Stimulated activated naive B cell treated with anti-CD40 and anti-IgM and Interleukin-4, amounts not matched to agents 10 μg/mL and 1 μg/mL and 100 μg/mL, for 72 hours (primary cell): ENCODE data around the gene DCDC2B.
"Not testable (repeated sequence)": the region's sequence is repeated elsewhere in the genome, so short reads cannot be mapped to it uniquely, and the experiment has no call there.

Experiments
- ATAC-seq, 2 donors: fragments of 150-1000 bp; cut with Tn5 transposase; replicated peaks; 2 replicates each; pipeline ENCODE4 v1.10.0; 2021; ENCODE audit warnings: moderate library complexity in 1 of 2
- DNase-seq: peaks from one replicate; pipeline ENCODE4 v3.0.0; 2021
- H3K27ac Mint-ChIP-seq: one replicate; pipeline ENCODE4 v1.8.0; 2022; ENCODE audit warnings: mild to moderate bottlenecking, mixed read lengths
- H3K27me3 Mint-ChIP-seq, 2 donors: one replicate each; pipeline ENCODE4 v1.8.0; 2022; ENCODE audit warnings: mixed read lengths in 2 of 2
- H3K36me3 Mint-ChIP-seq, 2 donors: one replicate each; pipeline ENCODE4 v1.8.0; 2022; ENCODE audit warnings: mixed read lengths in 2 of 2, mild to moderate bottlenecking in 1 of 2
- H3K4me1 Mint-ChIP-seq, 2 donors: one replicate each; pipeline ENCODE4 v1.8.0; 2022; ENCODE audit warnings: mixed read lengths in 2 of 2, mild to moderate bottlenecking in 1 of 2
- H3K4me3 Mint-ChIP-seq, 2 donors: one replicate each; pipeline ENCODE4 v1.8.0; 2022; ENCODE audit warnings: mild to moderate bottlenecking in 2 of 2, mixed read lengths in 2 of 2, moderate library complexity in 1 of 2
- H3K9me3 Mint-ChIP-seq, 2 donors: one replicate each; pipeline ENCODE4 v1.8.0; 2022; ENCODE audit warnings: mixed read lengths in 2 of 2, mild to moderate bottlenecking in 1 of 2

DCDC2B gene

DNA sequence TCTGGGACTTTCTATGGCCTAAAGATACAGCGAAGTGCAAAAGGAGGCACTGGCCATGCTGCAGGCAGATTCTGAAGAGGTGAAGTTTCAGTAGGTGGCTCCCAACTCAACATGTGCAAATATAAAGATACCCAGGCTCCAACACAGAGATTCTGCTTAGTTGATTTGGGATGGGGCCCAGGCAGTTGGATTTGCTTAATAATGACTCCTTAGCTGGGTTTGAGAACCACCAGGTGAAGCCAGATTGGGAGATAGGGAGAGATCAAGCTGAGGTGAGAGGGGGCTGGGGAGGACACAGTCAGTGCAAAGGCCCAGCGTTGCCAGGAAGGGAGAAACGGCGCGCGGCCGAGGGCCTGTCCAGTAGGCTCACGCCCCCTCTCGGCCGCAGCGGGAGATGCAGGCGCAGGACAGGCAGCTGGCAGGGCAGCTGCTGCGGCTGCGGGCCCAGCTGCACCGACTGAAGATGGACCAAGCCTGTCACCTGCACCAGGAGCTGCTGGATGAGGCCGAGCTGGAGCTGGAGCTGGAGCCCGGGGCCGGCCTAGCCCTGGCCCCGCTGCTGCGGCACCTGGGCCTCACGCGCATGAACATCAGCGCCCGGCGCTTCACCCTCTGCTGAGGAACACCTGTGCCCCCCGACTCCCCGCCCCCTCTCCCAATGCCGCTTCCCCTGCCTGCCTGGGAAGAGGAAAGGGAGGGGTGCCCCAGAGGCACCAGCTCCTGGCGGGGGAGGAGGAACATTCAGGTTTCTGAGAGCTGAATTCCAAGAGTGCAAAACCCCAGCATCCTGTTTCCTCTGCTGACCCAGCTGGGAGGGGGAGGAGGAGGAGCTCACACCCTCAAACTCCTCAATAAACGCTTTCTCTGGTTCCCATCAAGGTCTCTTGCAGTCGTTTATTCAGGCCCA, 39.3 kb downstream of the DCDC2B start:
- Mint-ChIP-seq H3K27me3 (no peaks in the 10 kb centered on the region), H3K9me3 (no peaks in the 10 kb centered on the region), H3K4me1 (peaks cover 54 to 72% of the 10 kb centered on the region in 2 donors), H3K4me3 (peak overlapping the region; percentile 26 to 55), H3K36me3 (peaks cover 0 to 5% of the 10 kb centered on the region in 2 donors), H3K27ac (peak overlapping the region; percentile 98)
- ATAC-seq (peak; percentile 7 to 12), DNase-seq (peak; percentile 60)

DNA sequence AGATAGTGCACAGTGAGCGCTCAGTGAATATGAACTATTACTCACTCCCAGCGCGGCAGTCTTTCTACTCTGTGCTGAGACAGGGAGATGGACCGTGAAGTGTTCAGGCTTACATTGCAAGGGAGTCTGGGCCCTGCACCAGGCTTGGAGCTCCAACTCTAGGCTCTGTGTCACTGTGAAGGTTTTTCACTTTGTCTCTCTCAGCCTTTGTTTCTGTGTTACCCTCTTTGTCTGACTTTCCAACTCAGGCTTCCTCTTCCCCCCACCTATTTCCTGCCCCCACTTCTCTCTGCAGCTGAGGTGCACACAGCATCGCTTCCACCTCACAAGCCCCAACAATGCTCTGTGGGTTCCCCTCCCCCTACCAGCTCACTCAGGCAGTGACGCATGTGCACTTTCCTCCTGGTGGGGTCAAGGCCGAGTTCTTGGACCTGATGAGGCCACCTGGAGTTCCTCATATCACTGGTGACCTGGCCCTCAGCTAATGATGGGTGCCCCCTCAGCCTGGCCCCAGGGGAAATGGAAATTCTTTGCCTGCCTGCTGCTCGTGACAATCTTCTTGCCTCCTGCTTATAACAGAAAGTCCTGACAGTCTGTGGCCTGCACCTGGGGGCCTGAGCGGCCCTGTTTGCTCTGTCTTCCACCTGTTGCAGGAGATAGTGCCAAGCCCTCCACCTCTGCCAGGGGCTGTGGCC, 41.1 kb downstream of the DCDC2B start:
- Mint-ChIP-seq H3K4me1 (peaks cover 60 to 84% of the 10 kb centered on the region in 2 donors), H3K4me3 (peak overlapping the region; percentile 55 to 68), H3K36me3 (peaks cover 0 to 5% of the 10 kb centered on the region in 2 donors), H3K27ac (peak overlapping the region; percentile 98), H3K9me3 (no peaks in the 10 kb centered on the region), H3K27me3 (no peaks in the 10 kb centered on the region)
- ATAC-seq = peak; percentile 80 to 85
- DNase-seq = peak; percentile 88

DNA sequence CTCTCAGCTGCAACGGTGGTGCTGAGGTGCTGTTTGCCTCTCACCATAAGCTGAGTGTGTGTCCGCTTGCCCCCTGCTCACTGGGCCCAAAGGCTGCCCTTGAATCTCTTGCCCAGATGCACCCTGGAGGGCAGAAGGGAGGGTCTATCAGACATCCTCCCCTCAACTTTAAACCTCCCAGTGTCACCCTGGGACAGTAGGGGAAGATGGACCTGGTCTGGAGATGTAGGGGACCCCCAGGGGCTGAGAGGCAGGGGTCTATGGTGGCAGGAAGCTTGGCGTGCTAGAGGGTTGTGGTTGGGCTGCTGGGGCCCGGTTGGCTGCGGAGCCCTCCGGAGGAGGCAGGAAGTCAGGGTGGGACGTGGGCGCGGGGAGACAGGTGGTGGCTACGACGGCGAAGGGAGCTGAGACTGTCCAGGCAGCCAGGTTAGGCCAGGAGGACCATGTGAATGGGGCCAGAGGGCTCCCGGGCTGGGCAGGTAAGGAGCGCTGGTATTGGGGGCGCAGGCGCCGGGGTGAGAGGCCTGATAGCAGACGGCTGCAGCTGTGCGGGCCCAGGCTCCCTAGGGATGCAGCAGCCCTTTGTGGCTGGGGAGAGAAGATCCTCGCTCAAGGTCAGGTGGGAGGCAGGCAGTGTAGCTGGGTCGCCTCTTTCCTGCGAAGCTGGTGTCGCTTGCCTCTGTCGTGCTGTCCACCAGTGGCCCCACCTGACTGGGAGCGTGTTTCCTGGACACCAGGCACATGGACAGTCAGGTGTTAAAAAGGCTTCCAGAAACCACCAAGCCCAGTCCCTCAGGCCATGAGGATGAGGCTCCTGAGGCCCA, 42.2 kb downstream of the DCDC2B start, which contains the start of gene LCK:
TSS of gene LCK (plus strand) at position 373 of the 824 bp plus-strand sequence. CDS start 23,065 bp downstream, outside the sequence.
- Mint-ChIP-seq H3K36me3 (peaks cover 0 to 5% of the 10 kb centered on the region in 2 donors), H3K4me3 (peak within 1 kb of the TSS; percentile 55 to 77), H3K4me1 (peaks cover 60 to 83% of the 10 kb centered on the region in 2 donors), H3K9me3 (no peaks in the 10 kb centered on the region), H3K27me3 (no peaks in the 10 kb centered on the region), H3K27ac (peak within 1 kb of the TSS; percentile 98)
- peak; percentile 68 for DNase-seq
- ATAC-seq = peak; percentile 47 to 54

DNA sequence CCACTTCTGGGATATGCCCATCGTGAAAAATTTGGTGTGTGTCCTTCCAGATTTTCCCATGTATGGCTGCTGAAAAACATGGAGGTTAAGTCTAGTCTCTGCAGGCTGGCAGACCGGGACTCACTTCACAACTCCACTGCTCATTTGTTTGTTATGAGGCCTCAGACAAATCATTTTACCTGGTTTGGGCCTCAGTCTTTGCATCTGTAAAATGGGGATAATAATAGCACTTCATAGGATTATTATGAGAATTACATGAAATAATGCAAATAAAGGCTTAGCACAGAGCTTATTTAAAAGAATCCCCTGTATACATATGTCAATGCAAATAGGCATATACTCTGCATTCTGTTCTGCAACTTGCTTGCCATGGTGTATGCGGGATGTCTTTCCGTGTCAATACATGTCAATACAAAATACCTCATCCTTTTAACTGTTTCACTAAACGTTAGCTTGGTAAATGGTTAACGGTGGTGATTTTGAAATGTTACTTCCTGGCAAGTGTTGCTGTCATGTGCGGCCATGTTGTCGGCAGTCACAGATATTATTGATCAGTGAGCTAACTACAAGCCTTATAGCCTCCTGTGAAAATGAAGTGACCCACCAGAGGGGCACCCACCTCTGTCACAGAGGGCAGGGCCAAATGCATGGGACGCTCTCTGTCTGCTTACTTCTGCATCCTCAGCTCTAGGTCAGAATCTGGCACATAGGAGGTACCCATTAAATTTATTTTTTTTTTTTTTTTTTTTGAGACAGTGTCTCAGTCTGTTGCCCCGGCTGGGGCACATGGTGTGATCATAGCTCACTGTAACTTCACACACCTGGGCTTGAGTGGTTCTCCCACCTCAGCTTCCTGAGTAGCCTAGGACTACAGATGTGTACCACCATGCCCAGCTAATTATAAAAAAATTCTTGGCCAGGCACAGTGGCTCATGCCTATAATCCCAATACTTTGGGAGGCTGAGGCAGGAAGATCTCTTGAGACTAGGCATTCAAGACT, 46.5 kb downstream of the DCDC2B start:
- Mint-ChIP-seq H3K4me3 (no peak overlapping the region), H3K27me3 (no peaks in the 10 kb centered on the region), H3K4me1 (peaks cover 35 to 50% of the 10 kb centered on the region in 2 donors), H3K9me3 (no peaks in the 10 kb centered on the region), H3K36me3 (peaks cover 0 to 7% of the 10 kb centered on the region in 2 donors), H3K27ac (peak overlapping the region; percentile 67)
- no peak for ATAC-seq
- DNase-seq = no peak

DNA sequence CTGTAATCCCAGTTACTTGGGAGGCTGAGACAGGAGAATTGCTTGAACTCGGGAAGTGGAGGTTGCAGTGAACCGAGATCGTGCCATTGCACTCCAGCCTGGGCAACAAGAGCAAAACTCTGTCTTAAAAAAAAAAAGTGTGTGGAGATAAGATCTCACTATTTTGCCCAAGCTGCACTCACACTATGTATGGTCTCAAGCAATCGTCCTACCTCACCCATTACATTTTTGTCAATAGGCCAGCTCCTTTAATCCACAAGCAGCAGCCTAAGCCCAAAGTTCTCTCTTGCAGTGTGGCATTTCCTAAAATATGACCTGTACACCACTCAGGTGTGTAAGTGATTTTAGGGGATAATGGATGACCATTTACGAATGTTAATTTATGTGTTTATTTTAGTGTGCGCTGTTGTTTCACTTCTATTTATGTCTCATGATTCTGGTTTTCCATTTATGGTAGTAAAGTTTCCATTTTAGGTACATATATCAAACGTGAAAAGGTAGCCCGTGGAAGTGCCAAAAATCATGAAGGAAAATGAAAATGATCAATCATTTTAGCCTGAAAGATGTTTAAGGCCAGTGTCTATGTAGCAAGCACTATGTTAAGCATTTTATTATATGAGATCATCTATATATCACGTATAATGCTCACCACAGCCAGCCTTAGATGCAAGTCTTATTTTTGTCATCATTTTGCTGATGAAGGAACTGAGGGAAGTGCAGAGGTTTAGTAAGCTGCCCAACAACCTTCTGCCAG, 47.8 kb downstream of the DCDC2B start:
- H3K4me3 Mint-ChIP-seq = no peak overlapping the region
- no peak for ATAC-seq
- peak overlapping the region; percentile 74 for H3K27ac Mint-ChIP-seq
- no peaks in the 10 kb centered on the region for H3K27me3 Mint-ChIP-seq
- H3K36me3 Mint-ChIP-seq = peaks cover 0 to 8% of the 10 kb centered on the region in 2 donors
- H3K9me3 Mint-ChIP-seq = no peaks in the 10 kb centered on the region
- no peak for DNase-seq
- H3K4me1 Mint-ChIP-seq = peaks cover 25 to 37% of the 10 kb centered on the region in 2 donors

DNA sequence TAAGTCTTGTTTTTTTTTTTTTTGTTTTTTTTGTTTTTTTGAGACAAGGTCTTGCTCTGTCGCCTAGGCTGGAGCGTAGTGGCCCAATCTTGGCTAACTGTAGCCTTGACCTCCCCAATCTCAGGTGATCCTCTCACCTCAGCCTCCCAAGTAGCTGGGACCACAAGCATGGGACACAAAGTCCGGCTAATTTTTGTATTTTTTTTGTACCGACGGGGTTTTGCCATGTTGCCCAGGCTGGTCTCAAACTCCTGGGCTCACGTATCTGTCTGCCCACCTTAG, 48.3 kb downstream of the DCDC2B start:
- Mint-ChIP-seq H3K27ac (no peak overlapping the region), H3K27me3 (no peaks in the 10 kb centered on the region), H3K9me3 (no peaks in the 10 kb centered on the region), H3K4me3 (no peak overlapping the region), H3K36me3 (peaks cover 0 to 4% of the 10 kb centered on the region in 2 donors), H3K4me1 (peaks cover 21 to 32% of the 10 kb centered on the region in 2 donors)
- no peak for DNase-seq
- no peak for ATAC-seq

- H3K4me1 Mint-ChIP-seq = peaks cover 19 to 26% of the 10 kb centered on the region in 2 donors
- not testable (repeated sequence) for H3K36me3 Mint-ChIP-seq, H3K27me3 Mint-ChIP-seq, DNase-seq, H3K9me3 Mint-ChIP-seq, ATAC-seq, H3K27ac Mint-ChIP-seq, H3K4me3 Mint-ChIP-seq
Measured at GRCh38 chr1:32263236-32263593, 54.3 kb downstream of the DCDC2B start.

DNA sequence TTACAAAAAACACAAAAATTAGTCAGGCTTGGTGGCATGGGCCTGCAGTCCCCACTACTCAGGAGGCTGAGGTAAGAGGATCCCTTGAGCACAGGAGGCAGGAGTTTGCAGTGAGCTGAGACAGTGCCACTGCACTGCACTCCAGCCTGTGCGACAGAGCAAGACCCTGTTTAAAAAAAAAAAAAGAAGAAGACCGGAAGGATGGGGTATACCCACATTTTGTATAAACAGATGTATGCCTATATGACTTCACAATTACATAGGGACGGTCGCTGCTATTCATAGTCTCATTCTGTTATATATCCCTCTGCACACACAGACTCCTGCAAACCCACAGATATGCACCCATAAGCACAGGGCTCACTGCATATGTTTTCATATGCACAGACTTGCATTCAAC, 54.9 kb downstream of the DCDC2B start:
- H3K4me1 Mint-ChIP-seq = peaks cover 19 to 26% of the 10 kb centered on the region in 2 donors
- ATAC-seq (peak; percentile 78 to 81), DNase-seq (no peak)
- H3K9me3 Mint-ChIP-seq = no peaks in the 10 kb centered on the region
- no peak overlapping the region for H3K27ac Mint-ChIP-seq
- no peaks in the 10 kb centered on the region for H3K27me3 Mint-ChIP-seq
- H3K36me3 Mint-ChIP-seq = peaks cover 0 to 8% of the 10 kb centered on the region in 2 donors
- H3K4me3 Mint-ChIP-seq = no peak overlapping the region
